ENCODE data around the gene PPP1R7. TPM values are rescaled to one million over a fixed set of nuclear protein-coding genes. Genes with fewer than 3 reads are reported as not detected.
A peak's percentile ranks its signal among the peaks of the same experiment; 100 is the strongest.

The PPP1R7 gene
- polyA plus RNA-seq, 4 donors: 80.5 to 85.9 (median 85.0) TPM

- no peak for DNase-seq (ENCODE audit: low read depth in 4 of 4, low spot score in 3 of 4)
Observed at GRCh38 chr2:241138471-241138870, 11.8 kb upstream of the PPP1R7 start.

DNA sequence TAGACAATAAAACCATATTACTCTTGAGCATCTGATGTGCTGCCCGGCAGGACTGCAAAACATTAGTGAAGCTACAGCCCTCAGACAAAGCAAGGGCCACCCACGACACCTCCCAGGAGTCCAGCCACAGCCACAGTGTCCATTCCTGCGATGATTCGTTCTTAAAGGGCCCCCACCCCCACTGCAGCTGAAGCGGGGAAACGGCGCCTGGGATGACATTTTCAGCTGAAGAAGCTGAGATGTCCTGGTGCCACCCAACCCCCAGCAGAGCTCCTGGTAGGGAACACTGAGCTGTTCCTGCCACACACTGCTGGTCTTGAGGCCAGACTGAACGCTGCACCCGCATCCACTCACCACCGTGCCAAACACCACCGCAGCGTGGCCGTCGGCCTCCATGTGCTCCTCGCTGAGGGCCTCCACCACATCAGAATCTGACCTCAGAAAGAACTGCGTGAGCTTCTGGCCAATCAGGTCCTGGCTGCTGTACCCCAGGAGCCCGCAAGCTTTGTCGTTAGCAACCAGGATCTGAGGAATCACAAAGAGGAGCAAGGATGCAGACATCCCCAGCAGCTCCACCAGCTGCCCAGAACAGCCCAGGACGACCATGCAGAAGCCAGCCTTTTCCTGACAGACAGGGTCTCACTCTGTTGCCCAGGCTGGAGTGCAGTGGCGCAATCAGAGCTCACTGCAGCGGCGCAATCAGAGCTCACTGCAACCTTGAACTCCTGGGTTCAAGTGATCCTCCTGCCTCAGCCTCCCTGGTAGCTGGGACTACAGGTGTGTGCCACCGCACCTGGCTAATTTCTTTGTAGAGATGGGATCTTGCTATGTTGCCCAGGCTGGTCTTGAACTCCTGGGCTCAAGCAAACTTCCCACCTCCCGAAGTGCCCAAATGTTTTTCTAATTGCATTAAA is 10.5 kb upstream of the PPP1R7 start:
- DNase-seq (ENCODE audit: low read depth in 4 of 4, low spot score in 3 of 4): no peak

- DNase-seq (ENCODE audit: low read depth in 4 of 4, low spot score in 3 of 4): no peak
Observed at GRCh38 chr2:241140445-241140840, 9.8 kb upstream of the PPP1R7 start.

DNA sequence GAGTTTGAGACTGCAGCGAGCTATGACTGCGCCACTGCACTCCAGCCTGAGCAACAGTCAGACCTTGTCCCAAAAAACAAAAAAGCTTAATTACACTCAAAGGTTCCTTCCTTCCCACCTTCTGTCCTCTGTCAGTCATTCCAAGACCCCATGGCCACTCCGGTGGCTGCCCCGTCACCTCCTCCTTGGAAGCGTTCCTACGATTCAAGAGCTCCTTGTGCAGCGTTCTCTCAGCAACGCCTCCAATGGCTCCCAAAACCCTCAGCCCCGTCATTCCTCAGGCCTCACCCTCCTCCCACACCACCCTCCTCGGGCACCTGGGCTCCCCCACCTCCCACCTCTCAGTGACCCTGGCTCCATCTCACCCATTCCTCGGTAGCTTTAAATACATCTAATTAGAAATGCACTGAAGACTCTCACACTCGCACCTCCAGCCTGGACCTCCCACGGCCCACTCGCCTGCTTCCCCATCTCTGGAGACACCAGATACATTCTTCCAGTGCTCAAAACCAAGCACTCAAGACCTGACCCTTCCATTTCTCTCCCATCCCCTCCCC is 9.0 kb upstream of the PPP1R7 start:
- DNase-seq (ENCODE audit: low read depth in 4 of 4, low spot score in 3 of 4): no peak

- no peak for DNase-seq (ENCODE audit: low read depth in 4 of 4, low spot score in 3 of 4)
Observed at GRCh38 chr2:241142063-241142462, 8.2 kb upstream of the PPP1R7 start.

- no peak for DNase-seq (ENCODE audit: low read depth in 4 of 4, low spot score in 3 of 4)
Observed at GRCh38 chr2:241142593-241142992, 7.7 kb upstream of the PPP1R7 start.

- DNase-seq (ENCODE audit: low read depth in 4 of 4, low spot score in 3 of 4): no peak
Observed at GRCh38 chr2:241146286-241146685, 4.0 kb upstream of the PPP1R7 start.

GRCh38 chr2:241147336-241147735 is 2.9 kb upstream of the PPP1R7 start:
- no peak for DNase-seq (ENCODE audit: low read depth in 4 of 4, low spot score in 3 of 4)

GRCh38 chr2:241148239-241148638 is 2.0 kb upstream of the PPP1R7 start:
- DNase-seq (ENCODE audit: low read depth in 4 of 4, low spot score in 3 of 4): no peak

GRCh38 chr2:241148891-241149674 is 1.2 kb upstream of the PPP1R7 start, which contains the start of gene PASK:
Gene PASK (minus strand): TSS chr2:241149472. CDS start chr2:241143032, 6,440 bp downstream.
- peak; percentile 78 to 88 (median 84) for DNase-seq (ENCODE audit: low read depth in 4 of 4, low spot score in 3 of 4)

DNA sequence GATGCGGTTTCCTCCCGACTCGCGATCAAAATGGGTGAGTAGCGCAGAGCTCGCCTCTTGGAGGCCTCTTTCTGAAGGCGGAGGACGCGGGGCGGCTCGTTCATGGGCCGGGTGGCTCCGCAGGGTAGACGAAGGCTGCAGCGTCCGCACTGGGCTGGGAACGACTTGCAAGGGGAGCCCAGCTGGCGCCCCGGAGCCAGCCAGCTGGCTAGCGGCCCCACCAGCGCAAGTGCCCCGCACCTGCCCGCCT is 667 bp upstream of the PPP1R7 start:
- no peak for DNase-seq (ENCODE audit: low read depth in 4 of 4, low spot score in 3 of 4)

GRCh38 chr2:241150660-241151530 is 628 bp downstream of the PPP1R7 start:
- DNase-seq (ENCODE audit: low read depth in 4 of 4, low spot score in 3 of 4): peak in 1 of 4 donors; percentile 8

DNA sequence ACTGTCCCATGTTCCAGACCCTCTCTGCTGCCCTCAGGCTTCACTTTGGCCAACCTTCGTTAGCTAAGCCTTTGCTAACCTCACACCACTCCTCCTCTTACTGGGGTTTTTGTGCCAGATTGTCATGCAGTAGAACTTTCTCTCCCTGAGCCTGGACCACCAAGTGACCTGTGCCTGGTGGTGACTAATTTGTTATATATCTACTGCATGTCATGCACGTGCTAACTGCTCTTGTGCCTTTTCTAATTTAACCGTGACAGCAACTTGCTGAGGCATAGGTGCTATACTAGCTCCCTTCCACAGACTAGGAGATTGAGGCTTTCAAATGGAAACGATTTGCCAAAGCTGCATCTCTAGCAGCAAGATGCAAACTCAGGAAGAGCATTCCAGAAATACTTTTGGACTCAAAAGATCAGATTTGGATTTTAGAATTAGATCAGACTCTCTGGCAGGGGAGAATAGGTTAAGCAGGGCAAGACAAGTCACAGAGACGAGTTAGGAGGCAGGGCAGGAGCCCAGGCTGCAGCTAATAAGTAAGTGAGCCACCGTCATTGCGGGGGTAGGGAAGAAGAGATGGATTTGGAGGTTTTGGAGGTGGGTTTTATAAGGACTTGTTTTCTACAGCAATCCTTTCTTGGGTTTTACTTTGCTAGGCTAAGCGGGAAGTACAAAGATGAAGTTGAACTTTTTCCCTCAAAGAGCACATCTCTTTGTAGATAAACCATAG is 1.8 kb downstream of the PPP1R7 start:
- DNase-seq (ENCODE audit: low read depth in 4 of 4, low spot score in 3 of 4): no peak

GRCh38 chr2:241153616-241154015 is 3.3 kb downstream of the PPP1R7 start:
- no peak for DNase-seq (ENCODE audit: low read depth in 4 of 4, low spot score in 3 of 4)

- no peak for DNase-seq (ENCODE audit: low read depth in 4 of 4, low spot score in 3 of 4)
Observed at GRCh38 chr2:241154915-241155314, 4.6 kb downstream of the PPP1R7 start.

DNA sequence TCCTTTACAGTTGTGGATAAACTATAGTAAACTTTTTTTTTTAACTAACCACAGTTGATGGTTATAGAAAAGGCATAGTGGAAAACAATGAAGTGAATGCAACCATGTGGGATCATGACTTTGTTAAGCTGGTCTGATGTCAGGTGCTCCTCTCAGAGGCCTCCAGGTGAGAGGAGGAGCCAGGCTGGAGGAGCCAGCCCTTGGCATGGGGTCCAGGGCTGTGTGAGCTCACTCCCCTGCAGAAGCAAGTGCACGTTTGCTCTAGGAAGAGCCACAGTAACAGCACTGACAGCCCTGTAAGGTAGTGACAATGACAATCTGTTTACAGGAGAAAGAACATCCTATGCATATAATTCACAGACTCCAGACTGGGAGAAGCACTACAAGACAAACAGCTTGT is 5.7 kb downstream of the PPP1R7 start:
- no peak for DNase-seq (ENCODE audit: low read depth in 4 of 4, low spot score in 3 of 4)

- DNase-seq (ENCODE audit: low read depth in 4 of 4, low spot score in 3 of 4): no peak
Observed at GRCh38 chr2:241156971-241157441, 6.7 kb downstream of the PPP1R7 start.

DNA sequence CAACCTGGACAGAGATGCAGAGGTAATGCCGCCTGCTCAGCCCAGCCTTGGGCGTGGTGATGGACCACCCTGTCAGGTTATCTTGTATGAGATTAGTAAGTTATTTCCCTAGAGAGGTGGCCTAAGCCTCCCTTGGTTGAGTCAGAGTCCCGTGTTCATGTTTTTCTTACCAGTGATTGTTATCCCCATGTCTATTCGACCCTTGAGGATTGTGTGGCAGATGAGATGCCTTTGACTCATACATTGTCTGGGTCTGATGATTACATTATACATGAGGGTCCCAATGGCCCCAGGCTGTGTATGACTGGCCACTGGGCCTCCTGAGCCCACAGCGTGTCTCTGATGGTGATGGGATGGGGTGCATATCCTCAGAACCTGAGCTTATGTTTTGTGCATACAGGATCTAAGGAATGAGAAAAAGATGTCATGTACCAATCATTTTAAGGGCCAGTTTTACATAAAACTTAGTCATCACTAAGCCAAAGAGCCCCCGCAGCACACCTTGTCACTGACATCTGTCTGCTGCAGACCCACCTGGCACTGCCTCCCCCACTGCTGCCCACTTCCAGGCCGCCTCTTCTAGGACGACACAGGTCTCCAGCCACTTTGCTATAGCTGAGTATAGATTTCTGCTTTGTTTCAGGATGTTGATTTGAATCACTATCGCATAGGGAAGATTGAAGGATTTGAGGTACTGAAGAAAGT is 7.7 kb downstream of the PPP1R7 start:
- no peak for DNase-seq (ENCODE audit: low read depth in 4 of 4, low spot score in 3 of 4)

DNA sequence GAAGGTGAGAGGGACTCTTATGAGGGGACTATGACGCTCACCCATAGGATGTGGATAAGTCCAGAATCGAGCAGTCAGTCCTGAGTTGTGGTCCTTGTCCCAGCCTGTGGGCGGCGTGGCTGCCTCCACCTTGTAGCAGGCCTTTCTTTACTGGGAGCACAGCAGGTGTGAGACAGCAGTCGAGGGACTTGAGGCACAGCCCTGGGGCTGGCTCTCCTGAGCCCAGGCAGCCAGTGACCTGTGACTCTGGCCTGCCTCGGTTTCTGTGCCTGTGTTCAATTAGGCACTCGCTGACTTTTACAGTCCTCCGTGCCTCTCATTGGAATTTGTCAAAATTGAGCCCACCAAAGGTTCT is 8.3 kb downstream of the PPP1R7 start:
- DNase-seq (ENCODE audit: low read depth in 4 of 4, low spot score in 3 of 4): no peak
